GM12878 (cell line): ENCODE results near the gene KRTAP1-3. TPM values are rescaled to one million over a fixed set of nuclear protein-coding genes. Genes with fewer than 3 reads are reported as not detected.
"Not testable (repeated sequence)": the region's sequence is repeated elsewhere in the genome, so short reads cannot be mapped to it uniquely, and the experiment has no call there.

Source experiments
- ATAC-seq: fragments of 200-7000 bp; cut with Tn5 transposase; 3 replicates; pipeline ENCODE4 v1.9.1; 2020; ENCODE audit warnings: mild to moderate bottlenecking, moderate library complexity
- BruUV-seq: library from RNA; stranded (reverse); fragments of 400-500 nt; replicated peaks from 2 replicates; lab custom pipeline; 2021; lab: Mats Ljungman, UMichigan
- CTCF ChIA-PET: fragments of 300-600 bp; sonication (Branson Sonifier 250); formaldehyde crosslinking; extraction: SDS; loops from one replicate; lab custom pipeline; 2021; ENCODE audit warnings: inconsistent platforms; lab: Yijun Ruan, JAX
- POLR2A ChIA-PET: fragments of 350-600 bp; formaldehyde crosslinking; extraction: SDS; loops from one replicate; lab custom pipeline; 2021; ENCODE audit warnings: inconsistent platforms; lab: Charles Lee
- RAD21 ChIA-PET: fragments of 300-600 bp; sonication (Branson Sonifier 250); formaldehyde crosslinking; loops from one replicate; lab custom pipeline; 2023; ENCODE audit warnings: antibody characterized with exemption; ENCODE audit not compliant: unreplicated experiment; lab: Charles Lee
- SMC1A ChIA-PET: fragments of 300-600 bp; sonication (Branson Sonifier 250); formaldehyde crosslinking; loops from one replicate; lab custom pipeline; 2023; ENCODE audit not compliant: unreplicated experiment, uncharacterized antibody; lab: Charles Lee
- DNase-seq: peaks from one replicate; pipeline ENCODE4 v3.0.0-alpha.2; 2011; ENCODE audit warnings: low read depth, low spot score
- FAIRE-seq: peaks from 3 replicates; lab custom pipeline; 2011; peaks lifted over from hg19 to GRCh38; lab: Jason Lieb, UNC
- H2AFZ ChIP-seq: 2 replicates; pipeline ENCODE4 v1.6.0; 2011; ENCODE audit warnings: low read depth, low read length, control low read depth; ENCODE audit not compliant: control insufficient read depth
- H3K27ac ChIP-seq: 2 replicates; pipeline ENCODE4 v1.5.1; 2011; ENCODE audit warnings: control low read depth; ENCODE audit not compliant: control insufficient read depth, insufficient read depth
- H3K27me3 ChIP-seq, 2 experiments: replicated peaks in 1 of 2; 2 replicates each; pipeline versions ENCODE4 v1.6.0 to v1.6.1; 2011; ENCODE audit warnings: low read length in 1 of 2; ENCODE audit not compliant: control insufficient read depth in 2 of 2, insufficient read depth in 2 of 2
- H3K36me3 ChIP-seq, 2 experiments: 2 replicates each; pipeline ENCODE4 v1.5.1; 2011; ENCODE audit warnings: low read length in 1 of 2; ENCODE audit not compliant: control insufficient read depth in 2 of 2, insufficient read depth in 2 of 2
- H3K4me1 ChIP-seq: 2 replicates; pipeline ENCODE4 v1.6.1; 2011; ENCODE audit warnings: mild to moderate bottlenecking, low read length, moderate library complexity, mixed read lengths; ENCODE audit not compliant: control insufficient read depth, insufficient read depth
- H3K4me2 ChIP-seq: 2 replicates; pipeline ENCODE4 v1.6.0; 2011; ENCODE audit warnings: control low read depth; ENCODE audit not compliant: control insufficient read depth, insufficient read depth
- H3K4me3 ChIP-seq: fragments of 200-600 bp; sonication (generic); 2 replicates; pipeline ENCODE4 v1.5.1; 2016
- H3K79me2 ChIP-seq: 2 replicates; pipeline ENCODE4 v1.6.0; 2011; ENCODE audit warnings: low read length; ENCODE audit not compliant: control insufficient read depth, insufficient read depth
- H3K9ac ChIP-seq: 2 replicates; pipeline ENCODE4 v1.8.0; 2011; ENCODE audit warnings: low read length, control low read depth, mixed read lengths; ENCODE audit not compliant: control insufficient read depth, insufficient read depth
- H3K9me3 ChIP-seq: replicated peaks from 3 replicates; pipeline ENCODE4 v1.5.1; 2011; ENCODE audit warnings: mild to moderate bottlenecking, low read length; ENCODE audit not compliant: control insufficient read depth, insufficient read depth
- H4K20me1 ChIP-seq: 2 replicates; pipeline ENCODE4 v1.6.0; 2011; ENCODE audit not compliant: control insufficient read depth, insufficient read depth
- TBL1XR1 ChIP-seq: IDR thresholded peaks from 2 replicates; pipeline ENCODE4 v1.6.1; 2012; ENCODE audit warnings: low read depth, low read length, improper control_type of control experiment
- WGBS: methylation state at CpG from one replicate; pipeline ENCODE4 v1.1.6; 2016; ENCODE audit warnings: low lambda C conversion rate; ENCODE audit not compliant: insufficient replicate concordance, insufficient coverage; ENCODE audit errors: missing lambda C conversion rate; 5-methylcytosine and 5-hydroxymethylcytosine counted together
- in situ Hi-C: fragments of 300-500 bp; cut with MboI; formaldehyde crosslinking; loops from 9 replicates; pipeline ENCODE4 v1.14.3; 2018; ENCODE audit warnings: mixed read lengths
- intact Hi-C: fragments of 100-400 bp; cut with micrococcal nuclease; formaldehyde crosslinking; loops from one replicate; pipeline ENCODE4 v1.14.2; 2022; ENCODE audit not compliant: unreplicated experiment
- polyA plus RNA-seq, 11 experiments: library from polyadenylated mRNA; depleted of rRNA in 4 of 11; unstranded in 6 of 11; stranded (reverse) in 5 of 11; fragments of >200 nt; fragmentation: Nextera tagmentation in 4 of 11; fragmentation: Illumina TruSeq in 1 of 11; extraction: Ambion mirVana in 4 of 11; extraction: Trizol in 1 of 11; gene quantifications; 1 replicate in 1 of 11; 2 replicates in 10 of 11; pipeline versions ENCODE4 v1.2.1 to v1.2.3, GENCODE V29; 2011 to 2016; ENCODE audit warnings: inconsistent platforms in 2 of 11, missing spikeins in 2 of 11, low read depth in 1 of 11
- total RNA-seq, 4 experiments: library from RNA; depleted of rRNA in 3 of 4; stranded (reverse); fragments of >200 nt in 3 of 4; fragmentation: Illumina TruSeq in 1 of 4; extraction: Trizol in 1 of 4; gene quantifications; 2 replicates each; pipeline versions ENCODE4 v1.2.1 to v1.2.3, GENCODE V29; 2013 to 2021
- TF ChIP-seq, protein P1 (sequence below): IDR thresholded peaks from 2 replicates; pipeline ENCODE4 v1.6.1; 2012; ENCODE audit warnings: low read length, inconsistent platforms

Gene KRTAP1-3
- total and polyA plus RNA-seq, 10 of the 15 experiments (the other 5 are each of a cell fraction or from before 2014, with no cell fraction given), result not detected

DNA sequence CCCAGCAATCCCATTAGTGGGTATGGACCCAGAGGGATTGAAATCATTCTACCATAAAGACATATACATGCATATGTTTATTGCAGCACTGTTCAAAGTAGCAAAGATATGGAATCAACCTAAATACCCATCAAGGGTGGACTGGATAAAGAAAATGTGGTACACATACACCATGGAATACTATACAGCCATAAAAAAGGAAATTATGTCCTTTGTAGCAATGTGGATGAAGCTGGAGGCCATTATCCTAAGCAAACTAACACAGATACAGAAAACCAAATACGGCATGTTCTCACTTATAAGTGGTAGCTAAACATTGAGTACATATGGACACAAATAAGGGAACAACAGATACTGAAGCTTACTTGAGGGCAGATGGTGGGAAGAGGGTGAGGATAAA lies 22.9 kb upstream of the KRTAP1-3 start:
- Histone ChIP-seq H3K4me3 (no peak overlapping the region), H3K79me2 (no peaks in the 10 kb centered on the region), H3K9ac (no peak overlapping the region), H2AFZ (no peak overlapping the region), H3K4me1 (no peaks in the 10 kb centered on the region), H3K4me2 (no peak overlapping the region), H3K27ac (no peak overlapping the region), H3K36me3 (no peaks in the 10 kb centered on the region), H3K27me3 (no peaks in the 10 kb centered on the region), H3K9me3 (no peaks in the 10 kb centered on the region), H4K20me1 (no peaks in the 10 kb centered on the region)
- DNase-seq, result no peak
- WGBS, result 43% methylated on average over 1 of the region's 1 CpG
- in situ Hi-C loops (no loop called here), intact Hi-C loops (no loop called here)
- ATAC-seq, result no peak
- CTCF ChIA-PET, result no interaction called here
- BruUV-seq, result no TSS peak
- TF ChIP-seq, protein P1, sequence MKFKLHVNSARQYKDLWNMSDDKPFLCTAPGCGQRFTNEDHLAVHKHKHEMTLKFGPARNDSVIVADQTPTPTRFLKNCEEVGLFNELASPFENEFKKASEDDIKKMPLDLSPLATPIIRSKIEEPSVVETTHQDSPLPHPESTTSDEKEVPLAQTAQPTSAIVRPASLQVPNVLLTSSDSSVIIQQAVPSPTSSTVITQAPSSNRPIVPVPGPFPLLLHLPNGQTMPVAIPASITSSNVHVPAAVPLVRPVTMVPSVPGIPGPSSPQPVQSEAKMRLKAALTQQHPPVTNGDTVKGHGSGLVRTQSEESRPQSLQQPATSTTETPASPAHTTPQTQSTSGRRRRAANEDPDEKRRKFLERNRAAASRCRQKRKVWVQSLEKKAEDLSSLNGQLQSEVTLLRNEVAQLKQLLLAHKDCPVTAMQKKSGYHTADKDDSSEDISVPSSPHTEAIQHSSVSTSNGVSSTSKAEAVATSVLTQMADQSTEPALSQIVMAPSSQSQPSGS, result no peak
- no peak for TF ChIP-seq TBL1XR1
- POLR2A ChIA-PET, result no interaction called here
- SMC1A ChIA-PET, result no interaction called here
- FAIRE-seq, result no peak
- RAD21 ChIA-PET, result no interaction called here

DNA sequence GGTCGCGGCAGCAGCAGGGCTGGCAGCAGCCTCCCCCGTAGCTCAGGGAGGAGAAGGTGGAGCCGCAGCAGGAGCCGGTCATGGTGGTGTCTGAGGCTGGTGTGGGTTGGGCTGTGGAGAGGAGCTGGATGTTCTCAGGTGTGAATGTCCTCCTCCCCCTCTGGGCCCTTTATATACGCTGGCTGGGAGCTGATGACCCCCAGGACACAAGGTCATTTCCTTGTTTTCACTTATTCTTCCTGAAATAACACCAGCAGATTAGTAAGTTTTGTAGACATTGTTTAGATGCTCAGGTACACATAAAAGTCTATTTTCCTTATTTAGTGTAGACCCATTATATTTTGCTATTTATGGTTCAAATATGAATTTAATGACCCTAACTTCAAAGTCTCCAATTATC lies 20.5 kb upstream of the KRTAP1-3 start, which contains the start of gene KRTAP2-2:
Gene KRTAP2-2, minus strand, starts transcription at position 101 of the 400 bp plus-strand sequence. Its CDS starts 19 bp downstream, at position 82.
- H3K27me3 ChIP-seq, SMC1A ChIA-PET, ATAC-seq, H2AFZ ChIP-seq, H3K4me2 ChIP-seq, DNase-seq, H3K4me1 ChIP-seq, intact Hi-C loops, CTCF ChIA-PET, H3K4me3 ChIP-seq, in situ Hi-C loops, RAD21 ChIA-PET, H3K36me3 ChIP-seq, BruUV-seq, H3K9ac ChIP-seq, H3K27ac ChIP-seq, H3K79me2 ChIP-seq, H3K9me3 ChIP-seq, FAIRE-seq, H4K20me1 ChIP-seq, POLR2A ChIA-PET: not testable (repeated sequence)
- WGBS, result 0% methylated on average over 1 of the region's 6 CpGs

DNA sequence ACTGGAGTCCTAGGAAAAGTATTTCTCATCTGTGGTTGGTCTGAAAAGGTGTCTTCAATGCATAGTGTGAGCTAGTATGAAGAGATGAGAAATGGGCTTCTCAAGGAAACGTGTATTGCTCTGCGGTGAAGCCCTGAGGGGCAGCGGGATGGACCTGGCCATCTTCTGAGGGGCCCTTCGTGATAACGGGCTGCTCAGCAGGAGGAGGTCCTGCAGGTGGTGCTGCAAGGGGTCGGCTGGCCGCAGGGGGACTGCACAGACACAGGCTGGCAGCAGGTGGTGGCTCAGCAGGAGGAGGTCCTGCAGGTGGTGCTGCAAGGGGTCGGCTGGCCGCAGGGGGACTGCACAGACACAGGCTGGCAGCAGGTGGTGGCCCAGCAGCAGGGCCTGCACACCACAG lies 19.9 kb upstream of the KRTAP1-3 start:
- DNase-seq, H3K4me2 ChIP-seq, H3K4me1 ChIP-seq, H3K4me3 ChIP-seq, H3K27me3 ChIP-seq, ATAC-seq, FAIRE-seq, CTCF ChIA-PET, SMC1A ChIA-PET, POLR2A ChIA-PET, H3K9ac ChIP-seq, BruUV-seq, H4K20me1 ChIP-seq, H2AFZ ChIP-seq, intact Hi-C loops, in situ Hi-C loops, H3K27ac ChIP-seq, H3K36me3 ChIP-seq, H3K79me2 ChIP-seq, RAD21 ChIA-PET, H3K9me3 ChIP-seq: not testable (repeated sequence)
- 32% methylated on average over 9 of the region's 9 CpGs for WGBS
